NCI-H748 treated with DMSO at 0.1 percent for 48 hours (cell line): ENCODE results near the gene CYYR1.

Source experiments
- DNase-seq: peaks from one replicate; lab custom pipeline; 2025; lab: John Stamatoyannopoulos, UW

CYYR1 gene

DNA sequence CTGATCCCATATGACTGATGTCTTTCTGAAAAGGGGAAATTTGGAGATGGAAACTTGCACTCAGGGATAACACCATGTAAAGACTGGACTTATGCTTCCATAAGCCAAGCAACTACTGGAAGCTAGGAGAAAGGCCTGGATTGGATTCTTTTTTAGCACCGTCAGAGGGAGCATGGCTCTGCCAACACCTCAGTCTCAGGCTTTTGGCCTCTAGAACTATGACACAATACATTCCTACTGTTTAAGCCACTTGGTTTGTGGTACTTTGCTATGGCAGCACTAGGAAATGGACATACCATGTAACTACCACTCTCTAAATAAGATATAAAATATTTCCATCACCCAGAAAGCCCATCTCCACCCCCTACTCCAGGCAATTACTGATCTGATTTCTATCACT lies 139.7 kb downstream of the CYYR1 start:
- DNase-seq: no peak

DNA sequence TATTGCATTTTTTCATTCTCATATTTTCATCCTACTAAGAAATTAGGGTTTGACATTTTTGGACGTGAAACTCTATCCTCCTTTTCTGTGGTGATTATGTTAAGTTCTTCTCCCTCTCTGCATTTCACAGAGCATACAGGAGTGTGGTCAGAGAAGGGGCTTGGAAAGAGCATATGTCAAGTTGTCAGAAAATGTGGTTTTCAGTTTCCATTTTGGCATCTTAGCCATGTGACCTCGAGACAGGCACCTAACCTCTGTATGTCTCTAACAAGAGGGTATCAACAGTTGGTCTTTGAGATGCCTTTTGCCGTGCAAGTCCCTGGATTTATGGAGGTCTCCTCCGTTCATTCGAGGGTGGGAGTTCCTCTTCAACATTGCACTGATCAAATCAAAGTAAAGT lies 140.7 kb downstream of the CYYR1 start:
- no peak for DNase-seq

DNA sequence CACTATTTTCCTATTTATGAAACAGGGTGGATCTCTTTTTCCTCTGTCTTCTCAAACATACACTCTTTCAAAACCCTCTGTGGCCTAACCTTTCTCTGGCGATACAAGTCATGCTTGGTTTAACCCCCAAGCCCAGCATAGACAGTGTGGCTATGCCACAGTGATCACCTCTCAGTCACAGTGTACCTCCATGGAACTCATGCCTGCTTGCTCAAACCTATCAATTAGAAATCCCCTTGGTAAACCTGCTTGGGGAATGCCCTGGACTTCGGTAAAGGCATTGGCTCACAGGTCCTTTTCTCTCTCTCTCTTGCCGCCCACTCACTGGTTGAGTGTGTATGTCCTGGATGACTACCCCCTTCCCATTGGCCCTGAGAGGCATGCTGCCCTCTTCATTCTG lies 147.5 kb downstream of the CYYR1 start:
- no peak for DNase-seq

DNA sequence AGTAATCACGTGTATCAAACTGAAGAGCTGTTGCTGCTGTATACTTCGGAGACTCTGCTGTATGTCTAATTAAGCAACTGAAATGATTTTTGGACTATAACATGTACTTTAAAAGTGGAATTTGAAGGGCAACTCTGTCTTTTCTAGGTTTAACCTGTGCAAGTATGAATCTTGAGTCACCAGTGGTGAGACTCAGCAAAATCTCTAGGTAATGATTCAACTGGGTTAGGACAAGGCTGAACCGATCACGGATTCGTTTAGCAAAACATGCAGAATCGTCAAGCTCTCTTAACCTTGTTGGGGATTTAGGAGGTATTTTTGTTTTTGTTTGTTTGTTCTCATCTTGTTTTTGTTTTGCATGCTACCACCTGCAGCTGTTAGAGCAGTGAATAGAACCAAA lies 149.6 kb downstream of the CYYR1 start:
- DNase-seq: no peak

DNA sequence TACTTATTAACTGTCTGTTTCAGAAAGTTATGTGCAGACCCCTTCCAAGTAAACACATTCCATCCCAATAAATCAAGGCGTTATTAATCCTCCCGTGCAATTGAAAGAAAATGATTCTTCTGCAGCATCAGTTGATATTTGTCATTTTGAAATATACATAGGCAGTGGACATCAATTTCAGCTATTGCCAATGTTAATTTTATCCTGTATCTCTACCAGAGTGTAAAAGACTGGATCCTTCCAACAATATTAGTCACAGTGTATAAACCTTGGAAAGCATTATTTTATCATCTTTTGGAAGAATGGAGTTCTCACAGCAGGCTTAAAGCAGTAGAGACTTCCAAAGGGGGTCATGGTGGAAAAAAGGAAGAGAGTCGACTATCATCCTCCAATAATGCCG lies 150.4 kb downstream of the CYYR1 start:
- no peak for DNase-seq

DNA sequence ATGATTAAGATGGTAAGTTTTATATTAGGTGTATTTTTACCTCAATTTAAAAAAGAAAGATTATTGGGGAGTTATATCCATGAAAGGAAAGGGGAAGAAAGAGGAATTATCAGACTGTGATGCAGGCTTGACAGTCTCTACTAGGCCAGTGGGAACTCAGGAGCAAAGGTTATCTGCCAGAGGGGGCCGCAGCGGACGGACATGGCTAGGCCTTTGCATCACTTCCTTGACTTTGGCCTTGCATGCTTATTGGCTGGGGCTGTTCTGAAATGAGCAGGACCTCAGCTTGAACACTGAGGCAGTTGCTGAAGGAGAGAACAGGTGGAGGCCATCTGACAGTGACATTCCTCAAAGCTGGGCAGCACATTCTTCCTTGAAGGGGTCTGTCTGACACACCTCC lies 150.9 kb downstream of the CYYR1 start:
- DNase-seq: no peak

DNA sequence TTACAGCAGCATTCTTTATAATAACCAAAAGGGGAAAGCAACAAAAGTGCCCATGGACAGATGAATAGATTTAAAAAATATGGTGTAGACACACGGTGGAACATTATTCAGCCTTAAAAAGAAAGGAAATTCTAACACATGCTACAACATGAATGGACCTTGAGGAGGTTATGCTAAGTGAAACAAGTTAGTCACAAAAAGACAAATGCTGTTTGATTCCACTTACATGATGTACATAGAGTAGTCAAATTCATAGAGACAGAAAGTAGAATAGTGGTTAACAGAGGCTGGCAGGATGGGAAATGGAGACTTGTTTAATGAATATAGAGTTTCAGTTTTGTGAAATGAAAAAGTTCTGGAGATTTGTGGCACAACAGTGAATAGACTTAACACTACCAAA lies 151.4 kb downstream of the CYYR1 start:
- no peak for DNase-seq
